Measurements from ENCODE around the gene IGFN1. TPM values are rescaled to one million over a fixed set of nuclear protein-coding genes. Genes with fewer than 3 reads are reported as not detected.

The IGFN1 gene
- total and polyA plus RNA-seq, 2 of the 8 experiments (the other 6 are each of a cell fraction or from before 2014, with no cell fraction given): not detected

DNA sequence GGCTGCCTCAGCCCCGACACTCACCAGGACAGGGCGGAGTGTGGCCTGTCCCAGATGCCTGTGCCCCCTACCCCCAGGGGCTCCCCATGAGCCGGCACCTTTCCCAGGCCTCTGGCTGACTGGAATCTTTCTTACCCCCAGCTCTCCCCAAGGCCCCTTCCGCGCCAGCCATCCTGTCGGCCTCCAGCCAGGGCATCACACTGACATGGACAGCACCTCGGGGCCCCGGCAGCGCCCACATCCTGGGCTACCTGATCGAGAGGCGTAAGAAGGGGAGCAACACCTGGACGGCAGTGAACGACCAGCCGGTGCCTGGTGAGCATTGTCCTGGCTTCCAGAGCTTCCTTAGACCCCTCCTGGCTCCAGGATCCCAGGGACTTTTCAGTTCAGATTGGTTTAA, 26.5 kb downstream of the IGFN1 start:
- H4K8ac ChIP-seq (ENCODE audit: extremely low read depth, insufficient read depth, low read length): 0 out of 2 replicates have a peak overlapping the region, but pooled peaks have one; percentile 3
- H2BK120ac ChIP-seq (replicated peaks; ENCODE audit: low read depth, low read length): no peak overlapping the region
- H2BK5ac ChIP-seq (ENCODE audit: low read depth, low read length): no peak overlapping the region
- no peak overlapping the region for H2BK15ac ChIP-seq (ENCODE audit: low read length)
- no peak overlapping the region for H3K56ac ChIP-seq (replicated peaks; ENCODE audit: insufficient read length, low read depth, low read length)
- no peaks in the 10 kb centered on the region for H3K79me1 ChIP-seq (ENCODE audit: low read depth, low read length)
- H3K36me3 ChIP-seq (ENCODE audit: control insufficient read depth in 2 of 4, insufficient read depth in 4 of 4, low read length in 3 of 4): no peaks in the 10 kb centered on the region
- no peaks in the 10 kb centered on the region for H3K9me3 ChIP-seq (ENCODE audit: insufficient read depth in 2 of 2, low read depth in 1 of 2, low read length in 1 of 2)
- H3K79me2 ChIP-seq (ENCODE audit: control insufficient read depth in 1 of 2, insufficient read depth in 2 of 2, low read length in 2 of 2): no peaks in the 10 kb centered on the region
- ChIA-PET POLR2A (ENCODE audit: partially characterized antibody) (no interaction called here), CTCF (ENCODE audit: partially characterized antibody) (interaction anchor here (1.1 to 1.6 kb wide), 2 partner anchors 9 to 192 kb away, joined by 3 read pairs; no protein-coding TSS in a partner anchor)
- H3K14ac ChIP-seq (ENCODE audit: insufficient read length): no peak overlapping the region
- FAIRE-seq (no peak), DNase-seq (ENCODE audit: low read depth in 1 of 2, low spot score in 2 of 2) (peak in 1 of 2 experiments; percentile 19)
- H2AFZ ChIP-seq (ENCODE audit: low read length): no peak overlapping the region
- H3K23me2 ChIP-seq (ENCODE audit: low read depth, low read length): no peaks in the 10 kb centered on the region
- no peak overlapping the region for H2AK5ac ChIP-seq (ENCODE audit: low read depth, low read length)
- no peak overlapping the region for H2BK12ac ChIP-seq (ENCODE audit: low read depth, low read length)
- H3K4ac ChIP-seq (replicated peaks; ENCODE audit: insufficient read length, low read depth, low read length): no peak overlapping the region
- no peak overlapping the region for H3K4me2 ChIP-seq (ENCODE audit: insufficient read depth in 1 of 2, low read depth in 2 of 2, low read length in 2 of 2)
- no peak overlapping the region for H4K91ac ChIP-seq (replicated peaks; ENCODE audit: insufficient read length, low read length)
- H3K4me1 ChIP-seq (replicated peaks in 1 of 4; ENCODE audit: control insufficient read depth in 3 of 4, insufficient read depth in 4 of 4, low read length in 3 of 4): peaks cover 0 to 3% (median 0%) of the 10 kb centered on the region in 4 experiments; a peak in 1 of 7 replicates
- no peaks in the 10 kb centered on the region for H4K20me1 ChIP-seq (replicated peaks in 1 of 2; ENCODE audit: control insufficient read depth in 1 of 2, insufficient read depth in 2 of 2, low read length in 2 of 2)
- H3K4me3 ChIP-seq (ENCODE audit: extremely low read depth in 1 of 4, insufficient read depth in 2 of 4, low read depth in 3 of 4, low read length in 4 of 4): no peak overlapping the region
- no peak overlapping the region for H3K23ac ChIP-seq (ENCODE audit: insufficient read length)
- H3K18ac ChIP-seq (ENCODE audit: extremely low read depth, low read length): no peak overlapping the region
- no peak overlapping the region for H2BK20ac ChIP-seq (ENCODE audit: low read length)
- H3K27me3 ChIP-seq (replicated peaks in 1 of 4; ENCODE audit: control insufficient read depth in 3 of 4, extremely low read depth in 1 of 4, insufficient read depth in 3 of 4, low read length in 3 of 4): no peaks in the 10 kb centered on the region
- no peak overlapping the region for H4K5ac ChIP-seq (ENCODE audit: insufficient read length, low read depth, low read length)
- H3K9ac ChIP-seq (replicated peaks in 1 of 4; ENCODE audit: extremely low read depth in 1 of 4, low read depth in 3 of 4, low read length in 3 of 4): no peak overlapping the region
- 94% methylated on average over 14 of the region's 14 CpGs; no CpG with 5 or more reads in 1 of the 2 experiments for WGBS, 2 experiments (ENCODE audit: extremely low coverage in 1 of 2, insufficient coverage in 1 of 2, insufficient read length in 1 of 2, insufficient replicate concordance in 2 of 2, low coverage in 1 of 2, low lambda C conversion rate in 2 of 2, missing lambda C conversion rate in 1 of 2)
- H3K27ac ChIP-seq (ENCODE audit: low read depth, low read length): no peak overlapping the region
- TF ChIP-seq POU5F1 (IDR thresholded peaks at IDR 0.05; ENCODE audit: low read depth, low read length) (no peak), TCF12 (IDR thresholded peaks at IDR 0.05; ENCODE audit: low read depth, low read length) (no peak), JUN (IDR thresholded peaks at IDR 0.05; ENCODE audit: low read depth, low read length) (no peak), EGR1 (IDR thresholded peaks at IDR 0.05; ENCODE audit: borderline replicate concordance, low read depth, low read length) (no peak), SRF (IDR thresholded peaks at IDR 0.05; ENCODE audit: low read depth, low read length) (no peak), TAF7 (optimal IDR thresholded peaks at IDR 0.05; ENCODE audit: borderline replicate concordance, low read depth, low read length) (no peak), TBP (IDR thresholded peaks at IDR 0.05; ENCODE audit: low read depth, low read length) (no peak), RAD21 (IDR thresholded peaks at IDR 0.05 in 1 of 2, conservative IDR thresholded peaks at IDR 0.05 in 1 of 2; ENCODE audit: low read depth in 2 of 2, low read length in 2 of 2) (no peak), KDM4A (IDR thresholded peaks at IDR 0.05; ENCODE audit: low read depth, low read length, severe bottlenecking) (no peak), SIX5 (IDR thresholded peaks at IDR 0.05; ENCODE audit: low read depth, low read length) (no peak), SAP30 (IDR thresholded peaks at IDR 0.05; ENCODE audit: insufficient read depth, insufficient replicate concordance, low read length) (no peak), RXRA (IDR thresholded peaks at IDR 0.05; ENCODE audit: insufficient read depth, low read depth, low read length) (no peak), SP2 (IDR thresholded peaks at IDR 0.05; ENCODE audit: low read length) (no peak)
- TF ChIP-seq, protein P1, sequence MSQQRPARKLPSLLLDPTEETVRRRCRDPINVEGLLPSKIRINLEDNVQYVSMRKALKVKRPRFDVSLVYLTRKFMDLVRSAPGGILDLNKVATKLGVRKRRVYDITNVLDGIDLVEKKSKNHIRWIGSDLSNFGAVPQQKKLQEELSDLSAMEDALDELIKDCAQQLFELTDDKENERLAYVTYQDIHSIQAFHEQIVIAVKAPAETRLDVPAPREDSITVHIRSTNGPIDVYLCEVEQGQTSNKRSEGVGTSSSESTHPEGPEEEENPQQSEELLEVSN (IDR thresholded peaks at IDR 0.05): no peak

All from H1 (cell line).